HepG2 (cell line): ENCODE results near the gene CKS1B. TPM values are rescaled to one million over a fixed set of nuclear protein-coding genes. Genes with fewer than 3 reads are reported as not detected.

ENCODE experiments used
- ATAC-seq: fragments of 200-7000 bp; cut with Tn5 transposase; 3 replicates; pipeline ENCODE4 v1.9.1; 2020; ENCODE audit warnings: mild to moderate bottlenecking, moderate library complexity
- BruUV-seq: library from RNA; stranded (reverse); fragments of 400-500 nt; replicated peaks from 2 replicates; lab custom pipeline; 2021; lab: Mats Ljungman, UMichigan
- CTCF ChIA-PET: fragments of 300-600 bp; formaldehyde crosslinking; extraction: SDS; loops from one replicate; lab custom pipeline; 2021; ENCODE audit warnings: low total read pairs, inconsistent platforms, low intra/inter-chr PET ratio; lab: Yijun Ruan, JAX
- POLR2A ChIA-PET: fragments of 350-600 bp; sonication (Branson Sonifier 250); formaldehyde crosslinking; loops from one replicate; lab custom pipeline; 2020; ENCODE audit warnings: antibody characterized with exemption, inconsistent platforms; lab: Yijun Ruan, JAX
- DNase-seq: peaks from one replicate; pipeline ENCODE4 v3.0.0-alpha.2; 2015; ENCODE audit warnings: low spot score
- FAIRE-seq: peaks from 3 replicates; lab custom pipeline; 2011; peaks lifted over from hg19 to GRCh38; lab: Jason Lieb, UNC
- H2AFZ ChIP-seq: one replicate; pipeline ENCODE4 v1.6.1; 2011; ENCODE audit warnings: low read length, inconsistent platforms
- H3K27ac ChIP-seq: fragments of 300-600 bp; 3 replicates; pipeline ENCODE4 v1.8.0; 2011; ENCODE audit warnings: mixed run types, mild to moderate bottlenecking, mixed read lengths, low read length, inconsistent platforms; ENCODE audit not compliant: insufficient read depth; ENCODE audit errors: extremely low read length
- H3K27me3 ChIP-seq, 2 experiments: fragments of 200-600 bp in 1 of 2; 2 replicates in 1 of 2; 3 replicates in 1 of 2; pipeline versions ENCODE4 v1.6.0 to v1.8.0; 2011; ENCODE audit warnings: low read length in 2 of 2, mild to moderate bottlenecking in 2 of 2, moderate library complexity in 2 of 2, inconsistent platforms in 1 of 2; ENCODE audit not compliant: insufficient read depth in 2 of 2, control insufficient read depth in 1 of 2
- H3K36me3 ChIP-seq, 2 experiments: fragments of 200-600 bp in 1 of 2; replicated peaks in 1 of 2; 2 replicates in 1 of 2; 3 replicates in 1 of 2; pipeline versions ENCODE4 v1.5.1 to v1.8.0; 2011; ENCODE audit warnings: low read length in 2 of 2, inconsistent platforms in 1 of 2; ENCODE audit not compliant: insufficient read depth in 2 of 2, control insufficient read depth in 1 of 2
- H3K4me1 ChIP-seq: 2 replicates; pipeline ENCODE4 v1.5.1; 2012; ENCODE audit warnings: low read length, inconsistent platforms; ENCODE audit not compliant: insufficient read depth
- H3K4me2 ChIP-seq: 2 replicates; pipeline ENCODE4 v1.6.0; 2011; ENCODE audit warnings: low read depth, low read length, inconsistent platforms
- H3K4me3 ChIP-seq, 3 experiments: fragments of 200-600 bp in 1 of 3; sonication (generic), shearing (Covaris generic) in 1 of 3; replicated peaks in 1 of 3; 2 replicates each; pipeline ENCODE4 v1.5.1; 2011 to 2016; ENCODE audit warnings: low read length in 3 of 3, inconsistent platforms in 2 of 3, low read depth in 2 of 3, mild to moderate bottlenecking in 2 of 3, control low read depth in 1 of 3, mixed read lengths in 1 of 3; ENCODE audit not compliant: insufficient read depth in 1 of 3
- H3K79me2 ChIP-seq: one replicate; pipeline ENCODE4 v1.6.1; 2011; ENCODE audit warnings: low read length, inconsistent platforms; ENCODE audit not compliant: insufficient read depth
- H3K9ac ChIP-seq: 2 replicates; pipeline ENCODE4 v1.6.0; 2011; ENCODE audit warnings: mild to moderate bottlenecking, low read depth, low read length, inconsistent platforms; ENCODE audit not compliant: insufficient read depth
- H3K9me3 ChIP-seq: 2 replicates; pipeline ENCODE4 v1.5.1; 2012; ENCODE audit warnings: mild to moderate bottlenecking, low read length
- H4K20me1 ChIP-seq: 2 replicates; pipeline ENCODE4 v1.6.0; 2011; ENCODE audit warnings: inconsistent platforms, mild to moderate bottlenecking, low read length, moderate library complexity; ENCODE audit not compliant: insufficient read depth
- CREBL2 ChIP-seq: sonication (generic); formaldehyde crosslinking; IDR thresholded peaks from 2 replicates; pipeline ENCODE4 v1.8.1; 2023; ENCODE audit warnings: missing genetic modification reagents, mild to moderate bottlenecking, borderline replicate concordance
- MTA1 ChIP-seq: sonication (generic); formaldehyde crosslinking; IDR thresholded peaks from 2 replicates; pipeline ENCODE4 v1.4.0; 2020; ENCODE audit warnings: missing genetic modification reagents, mild to moderate bottlenecking, borderline replicate concordance
- RAD21 ChIP-seq: fragments of 450-650 bp; formaldehyde crosslinking; IDR thresholded peaks from 2 replicates; pipeline ENCODE4 v1.5.0; 2020; ENCODE audit warnings: mild to moderate bottlenecking
- STAT6 ChIP-seq: sonication (generic); formaldehyde crosslinking; IDR thresholded peaks from 2 replicates; pipeline ENCODE4 v1.4.0; 2020; ENCODE audit warnings: missing genetic modification reagents, mild to moderate bottlenecking, borderline replicate concordance
- ZBTB40 ChIP-seq, 2 experiments: fragments of 450-650 bp in 1 of 2; sonication (generic) in 1 of 2; formaldehyde crosslinking in 1 of 2; IDR thresholded peaks; 2 replicates each; pipeline versions ENCODE4 v1.6.1 to v1.8.0; 2016 to 2022; ENCODE audit warnings: antibody characterized with exemption in 1 of 2, mild to moderate bottlenecking in 1 of 2, missing genetic modification reagents in 1 of 2
- WGBS: methylation state at CpG from one replicate; pipeline ENCODE4 v1.1.6; 2017; ENCODE audit warnings: low lambda C conversion rate; 5-methylcytosine and 5-hydroxymethylcytosine counted together
- in situ Hi-C: cut with HindIII; loops from 2 replicates; pipeline ENCODE4 v1.10.0; 2017; ENCODE audit warnings: low pct_unique_long_range_greater_than_20kb; ENCODE audit not compliant: extremely low pct_ligation_motif_present
- intact Hi-C: fragments of 100-400 bp; cut with micrococcal nuclease; formaldehyde crosslinking; loops from one replicate; pipeline ENCODE4 v1.10.0; 2022; ENCODE audit not compliant: unreplicated experiment
- polyA plus RNA-seq, 8 experiments: library from polyadenylated mRNA; depleted of rRNA in 3 of 8; stranded (reverse) in 7 of 8; unstranded in 1 of 8; fragments of >200 nt; fragmentation: Illumina TruSeq in 4 of 8; extraction: Trizol in 4 of 8; gene quantifications; 2 replicates each; pipeline versions ENCODE4 v1.2.1 to v1.2.3, GENCODE V29; 2011 to 2016; ENCODE audit warnings: low read depth in 4 of 8, missing spikeins in 1 of 8, mixed read lengths in 1 of 8; ENCODE audit not compliant: insufficient read depth in 1 of 8
- total RNA-seq, 5 experiments: library from RNA; depleted of rRNA; stranded (reverse); fragments of >200 nt; fragmentation: Illumina TruSeq; extraction: Trizol; gene quantifications; 2 replicates each; pipeline ENCODE4 v1.2.3, GENCODE V29; 2016; ENCODE audit warnings: low read depth in 1 of 5

Gene CKS1B
- total and polyA plus RNA-seq, 2 of the 13 experiments (the other 11 are each of a cell fraction or from before 2014, with no cell fraction given), result 217 to 222 TPM

GRCh38 chr1:154937085-154937987 lies 37.1 kb upstream of the CKS1B start (continued):
- TF ChIP-seq STAT6 (CRISPR knock-in tag) (0 out of 2 replicates have a peak, but pooled peaks have one; percentile 33), MTA1 (CRISPR knock-in tag) (no peak)

GRCh38 chr1:154937988-154938386 lies 36.5 kb upstream of the CKS1B start:
- no peak for ATAC-seq
- TF ChIP-seq ZBTB40 (IDR thresholded peaks at IDR 0.05), result no peak
- no peak for TF ChIP-seq ZBTB40 (CRISPR knock-in tag; IDR thresholded peaks at IDR 0.05)
- TF ChIP-seq RAD21, result no peak
- no peak for TF ChIP-seq CREBL2 (CRISPR knock-in tag)
- H2AFZ ChIP-seq, result no peak overlapping the region
- H3K36me3 ChIP-seq, result no peaks in the 10 kb centered on the region
- peaks cover 74% of the 10 kb centered on the region for H3K4me1 ChIP-seq
- H3K9ac ChIP-seq, result peak overlapping the region; percentile 95
- ChIA-PET CTCF (no interaction called here), POLR2A (interaction anchor here (1.1 to 2.6 kb wide), 2 partner anchors 33 to 35 kb away, joined by 3 to 28 read pairs; partner anchors contain the start of gene SHC1)
- no peak for DNase-seq
- H3K27ac ChIP-seq, result peak overlapping the region; percentile 99
- no peak for FAIRE-seq
- 58% methylated on average over 8 of the region's 8 CpGs for WGBS
- no peaks in the 10 kb centered on the region for H3K27me3 ChIP-seq
- no peaks in the 10 kb centered on the region for H3K79me2 ChIP-seq
- H4K20me1 ChIP-seq, result no peaks in the 10 kb centered on the region
- BruUV-seq, result no TSS peak
- in situ Hi-C loops (no loop called here), intact Hi-C loops (loop anchor here (2.0 kb wide), 1 partner anchor 31 kb away; no protein-coding TSS in a partner anchor)
- H3K9me3 ChIP-seq, result no peaks in the 10 kb centered on the region
- H3K4me3 ChIP-seq, result peak overlapping the region; percentile 57 to 77 (median 69); a peak in 4 of 6 replicates
- H3K4me2 ChIP-seq, result peak overlapping the region; percentile 91
